Measurements from ENCODE around the gene CCNG2.

CCNG2 gene

DNA sequence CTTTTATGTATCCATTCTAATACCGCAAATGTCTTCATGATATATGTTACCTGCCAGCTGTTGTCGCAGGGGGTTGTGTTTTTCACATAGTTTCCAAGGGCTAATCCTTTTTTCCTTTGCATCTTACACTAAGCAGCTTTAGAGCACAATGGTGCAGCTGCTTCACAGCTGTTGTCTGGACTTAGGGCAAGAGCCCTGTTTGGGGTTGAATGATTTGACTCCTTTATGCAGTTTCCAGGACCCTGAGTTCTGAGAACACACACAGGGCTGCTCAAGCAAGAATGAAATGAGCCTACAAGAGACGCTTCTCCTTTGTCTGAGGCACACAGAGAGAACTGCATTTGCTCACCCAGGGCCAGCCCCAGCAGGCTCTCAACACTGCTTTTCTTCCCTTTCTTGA lies 20.2 kb downstream of the CCNG2 start:
- no peak for DNase-seq (ENCODE audit: low read depth)

DNA sequence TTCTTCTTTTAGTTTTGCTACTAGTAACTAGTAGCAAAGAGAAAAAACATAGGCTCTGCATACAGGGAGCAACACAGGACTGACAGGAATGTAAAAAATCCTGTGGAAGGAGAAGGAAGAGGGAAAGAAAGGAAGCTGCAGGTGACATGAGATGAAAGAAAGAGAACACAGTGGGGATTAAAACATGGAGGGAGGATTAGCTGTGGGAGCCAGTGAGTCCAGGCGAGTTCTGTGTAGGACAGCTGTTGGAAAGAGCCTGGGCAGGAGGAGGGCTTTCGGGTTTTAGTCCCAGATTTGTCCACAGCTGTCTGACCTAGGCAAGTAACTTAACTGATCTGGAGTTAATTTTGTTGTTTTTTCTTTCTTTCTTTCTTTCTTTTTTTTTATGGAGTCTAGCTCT lies 21.6 kb downstream of the CCNG2 start:
- no peak for DNase-seq (ENCODE audit: low read depth)

DNA sequence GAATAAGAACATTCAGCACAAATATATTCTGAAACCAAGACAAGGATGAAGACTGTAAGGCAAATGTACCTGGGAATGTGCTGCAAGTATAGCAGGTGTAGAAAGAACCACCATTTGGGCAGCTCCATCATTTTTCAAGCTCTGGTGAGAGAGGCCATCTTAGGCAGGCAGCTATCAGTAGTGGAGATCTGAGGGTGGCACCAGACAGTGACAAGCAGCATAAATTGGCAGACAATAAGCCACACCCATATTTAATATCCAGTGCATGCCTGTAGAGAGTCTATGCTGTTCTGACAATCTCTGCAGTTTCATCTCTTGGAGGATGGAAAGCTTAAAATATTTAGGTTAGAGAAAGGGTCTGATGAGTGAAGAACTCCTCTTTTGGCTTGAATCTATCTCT lies 22.5 kb downstream of the CCNG2 start:
- no peak for DNase-seq (ENCODE audit: low read depth)

DNA sequence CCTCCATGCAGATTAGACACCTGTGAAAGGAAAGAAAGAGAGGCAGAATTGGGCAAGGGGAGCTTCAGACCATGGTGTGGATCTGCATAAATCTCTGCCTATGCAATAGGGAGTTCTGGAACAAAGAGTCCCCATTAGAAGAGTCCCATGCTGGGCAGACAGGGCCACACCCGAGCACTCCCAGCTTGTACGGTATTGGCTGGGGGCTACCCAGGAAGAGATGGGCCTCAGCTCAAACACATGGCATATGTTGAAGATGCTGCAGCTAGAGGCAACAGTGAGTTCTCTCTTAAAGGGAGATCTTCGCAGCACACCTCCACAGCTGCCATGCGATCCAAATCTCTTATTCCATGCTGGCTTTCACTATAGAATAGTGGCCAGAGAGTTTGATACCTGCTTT lies 24.7 kb downstream of the CCNG2 start:
- DNase-seq (ENCODE audit: low read depth), result no peak

DNA sequence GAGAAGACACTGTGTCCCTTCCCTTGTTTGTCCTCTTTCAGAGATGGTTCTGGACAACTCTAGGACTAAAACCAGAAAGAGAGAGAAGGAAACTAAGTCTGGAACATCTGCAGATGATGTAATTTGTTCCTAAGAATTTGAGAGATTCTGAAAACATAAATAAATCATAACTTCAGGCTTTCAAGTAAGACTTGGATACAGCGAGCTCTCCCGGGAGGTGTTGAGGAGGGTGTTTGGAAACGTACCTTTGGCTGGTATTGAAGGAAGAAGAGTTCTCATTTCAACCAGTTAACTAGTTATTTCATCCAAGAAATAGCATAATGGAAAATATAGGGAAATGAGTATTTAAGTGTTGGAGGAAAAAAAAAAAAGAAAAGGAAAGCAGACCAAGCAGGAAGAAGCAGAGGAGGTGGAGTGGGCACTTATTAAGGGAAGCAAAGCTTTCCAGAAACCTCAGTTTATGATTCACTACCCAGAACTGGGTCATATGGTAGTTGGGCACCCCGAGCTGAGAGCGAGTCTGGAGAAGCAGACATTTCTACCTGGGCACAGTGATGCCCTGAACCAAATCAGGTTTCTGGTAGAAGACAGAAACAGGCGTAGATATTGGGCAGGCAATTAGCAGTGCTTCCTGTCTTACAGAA lies 26.9 kb downstream of the CCNG2 start:
- DNase-seq (ENCODE audit: low read depth), result no peak

DNA sequence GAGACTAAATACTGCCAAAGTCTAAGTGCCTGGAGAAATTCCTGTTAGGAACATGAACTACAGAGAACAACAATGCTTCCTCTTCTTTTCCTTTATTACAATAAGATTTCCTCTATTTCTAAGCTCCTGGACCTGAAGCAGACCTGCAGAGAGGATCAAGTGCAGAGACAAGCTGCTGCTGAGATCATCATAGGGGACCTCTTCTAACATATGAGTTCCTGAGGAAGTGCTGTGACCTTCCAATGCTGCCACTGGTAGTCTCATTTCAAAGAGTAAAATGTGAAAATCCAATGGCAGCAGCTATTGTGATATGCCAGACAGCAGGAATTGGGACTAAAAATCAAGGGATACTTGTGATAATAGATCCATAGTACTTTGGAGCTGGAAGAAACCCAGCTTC lies 28.0 kb downstream of the CCNG2 start:
- no peak for DNase-seq (ENCODE audit: low read depth)

DNA sequence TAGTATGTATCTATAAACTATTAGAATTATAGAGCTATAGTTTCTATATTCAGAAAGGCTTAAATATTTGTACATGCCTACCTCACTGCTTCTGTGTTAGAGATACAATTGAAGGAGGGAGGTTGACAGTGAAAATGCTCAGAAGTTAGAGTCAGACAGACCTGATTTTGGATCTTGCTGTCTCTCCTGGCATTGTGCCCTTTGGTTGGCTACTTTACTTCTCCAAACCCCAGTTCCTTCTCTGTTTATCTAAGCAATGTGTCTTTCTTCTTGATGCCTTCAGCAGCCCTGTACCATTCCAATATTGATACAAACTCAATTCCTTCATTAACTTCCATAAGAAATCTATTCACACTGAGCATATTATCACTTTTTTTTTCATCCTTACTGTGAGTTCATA lies 28.7 kb downstream of the CCNG2 start:
- DNase-seq (ENCODE audit: low read depth), result no peak

DNA sequence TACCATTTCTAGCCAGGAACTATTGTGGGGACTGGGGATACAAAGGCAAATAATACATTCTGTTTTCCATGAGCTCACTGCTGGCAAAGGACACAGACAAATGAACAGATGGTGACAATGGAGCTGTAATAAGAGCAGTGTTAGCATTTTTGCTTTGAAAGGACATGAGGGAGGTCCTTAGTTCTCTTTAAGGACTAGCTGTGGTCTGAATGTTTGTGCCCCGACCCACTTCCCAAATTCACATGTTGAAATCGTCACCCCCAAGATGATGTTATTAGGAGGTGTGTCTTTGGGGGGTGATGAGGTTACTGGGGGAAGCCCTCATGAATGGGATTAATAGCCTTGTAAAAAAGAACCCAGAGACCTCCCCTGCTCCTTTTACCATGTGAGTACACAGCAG lies 30.3 kb downstream of the CCNG2 start:
- no peak for DNase-seq (ENCODE audit: low read depth)

DNA sequence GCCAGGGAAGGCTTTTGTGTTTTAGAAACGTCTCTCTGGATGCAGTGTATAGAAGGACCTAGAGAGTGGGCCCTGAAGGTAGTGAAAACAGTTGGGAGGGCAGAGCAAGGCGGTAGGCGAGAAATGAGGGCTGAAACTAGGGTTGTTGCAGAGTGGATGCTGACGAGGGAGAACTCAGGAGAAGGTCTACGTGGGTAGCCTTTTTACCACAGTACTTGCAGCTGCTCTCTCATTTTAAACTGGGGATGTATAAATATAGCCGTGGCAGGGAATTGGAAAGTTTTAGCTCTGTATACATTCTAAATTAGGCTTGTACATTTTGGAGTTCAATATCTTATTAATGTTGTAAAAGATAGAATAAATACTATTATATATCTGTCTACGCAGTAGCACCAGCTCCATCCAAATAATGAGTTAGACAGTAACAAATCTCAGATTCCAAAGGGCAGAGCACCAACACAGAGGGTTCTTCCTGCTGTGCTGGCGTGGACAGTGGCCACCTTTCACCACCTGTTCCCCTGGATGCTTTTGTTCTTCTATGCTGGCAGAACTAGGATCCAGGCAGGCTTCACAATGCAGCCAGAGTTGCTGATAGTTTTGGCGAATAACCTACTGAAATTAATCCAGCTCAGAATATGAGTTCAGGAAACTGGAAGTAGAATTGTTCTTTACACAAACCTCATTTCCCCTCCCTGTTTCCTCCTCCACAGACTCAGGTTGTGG lies 31.7 kb downstream of the CCNG2 start:
- DNase-seq (ENCODE audit: low read depth), result no peak

DNA sequence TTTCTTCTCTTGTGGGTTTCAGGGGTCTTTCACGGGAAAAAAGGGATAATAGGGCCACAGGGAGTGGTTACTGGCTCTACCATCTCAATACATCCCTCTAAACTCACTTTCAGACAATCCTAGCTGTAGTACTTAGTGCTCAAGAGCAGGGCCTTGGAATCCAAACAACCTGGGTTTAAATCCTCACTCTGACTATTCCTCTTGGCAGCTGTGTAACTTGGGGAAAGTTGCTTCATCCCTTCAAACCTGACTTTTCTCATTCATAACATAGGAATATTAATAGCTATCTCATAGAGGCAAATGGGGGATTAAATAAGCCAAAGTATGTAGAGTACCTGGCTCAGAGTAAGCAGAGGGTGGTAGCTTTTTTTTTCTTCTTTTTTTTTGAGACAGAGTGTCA lies 32.4 kb downstream of the CCNG2 start:
- no peak for DNase-seq (ENCODE audit: low read depth)

DNA sequence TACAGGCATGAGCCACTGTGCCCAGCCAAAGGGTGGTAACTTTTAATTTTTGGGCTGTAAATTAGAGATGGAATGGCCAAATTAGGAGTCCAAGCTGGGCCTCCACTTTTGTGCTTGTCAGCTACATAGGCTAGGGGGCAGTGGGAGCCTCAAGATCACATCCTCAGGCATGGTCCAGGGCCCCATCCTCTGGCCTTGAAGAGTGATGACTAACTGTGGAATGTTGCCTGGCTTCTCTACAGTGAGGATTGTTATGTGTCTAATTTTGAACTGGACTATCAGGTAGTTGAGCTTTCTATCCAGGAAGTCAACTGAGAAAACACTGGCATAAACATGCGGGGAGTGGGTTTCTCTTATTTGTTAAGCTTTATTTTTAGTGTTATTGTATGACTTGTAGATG lies 33.0 kb downstream of the CCNG2 start:
- DNase-seq (ENCODE audit: low read depth), result peak; percentile 23

DNA sequence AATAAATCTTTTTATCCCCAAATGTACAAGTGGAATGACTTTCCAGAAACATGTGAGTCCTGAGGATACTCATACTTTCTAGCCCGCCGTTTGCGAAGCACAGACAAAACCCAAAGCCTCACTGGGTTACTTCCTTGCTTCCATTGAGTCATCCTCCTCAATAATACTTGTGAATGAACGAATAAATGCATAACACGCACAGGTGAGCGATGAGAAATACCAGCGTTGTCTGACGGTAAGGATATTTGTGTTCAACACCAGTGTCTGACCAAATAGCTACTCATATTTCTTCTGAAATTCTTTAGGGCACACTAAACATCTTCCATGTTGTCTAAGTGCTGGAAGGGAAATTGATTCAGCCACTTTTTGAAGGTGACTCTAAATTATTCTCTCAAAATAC lies 36.0 kb downstream of the CCNG2 start:
- no peak for DNase-seq (ENCODE audit: low read depth)

DNA sequence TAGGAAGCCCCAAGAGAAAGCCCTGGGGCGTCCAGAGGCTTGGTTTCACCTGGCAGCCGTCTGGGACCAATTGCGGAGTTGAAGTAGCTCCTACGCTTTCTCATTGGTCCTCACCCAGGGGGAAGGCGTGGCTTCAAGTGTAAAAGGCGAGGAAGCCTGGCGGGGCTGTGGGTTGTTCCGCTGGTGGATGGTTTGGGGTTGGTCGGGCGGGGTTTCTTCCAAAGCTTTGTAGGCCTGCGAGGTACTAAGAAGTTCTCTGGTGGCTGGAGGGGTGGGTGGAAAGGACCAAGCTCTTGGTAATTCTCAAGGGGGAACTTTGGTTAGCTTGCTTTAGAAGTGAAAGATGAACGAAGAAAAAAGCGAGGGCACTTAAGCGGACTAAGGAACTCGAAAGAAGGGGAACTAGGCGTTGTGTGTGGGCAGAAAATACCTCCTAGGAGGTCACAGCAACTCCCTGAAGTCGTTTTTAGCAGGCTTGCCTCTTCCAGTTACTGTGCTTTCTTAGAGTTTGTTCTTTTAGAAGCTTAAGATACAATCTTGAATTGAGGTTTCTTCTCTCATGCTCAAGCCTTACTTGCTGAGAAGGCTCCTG lies 36.6 kb downstream of the CCNG2 start:
- DNase-seq (ENCODE audit: low read depth), result no peak

DNA sequence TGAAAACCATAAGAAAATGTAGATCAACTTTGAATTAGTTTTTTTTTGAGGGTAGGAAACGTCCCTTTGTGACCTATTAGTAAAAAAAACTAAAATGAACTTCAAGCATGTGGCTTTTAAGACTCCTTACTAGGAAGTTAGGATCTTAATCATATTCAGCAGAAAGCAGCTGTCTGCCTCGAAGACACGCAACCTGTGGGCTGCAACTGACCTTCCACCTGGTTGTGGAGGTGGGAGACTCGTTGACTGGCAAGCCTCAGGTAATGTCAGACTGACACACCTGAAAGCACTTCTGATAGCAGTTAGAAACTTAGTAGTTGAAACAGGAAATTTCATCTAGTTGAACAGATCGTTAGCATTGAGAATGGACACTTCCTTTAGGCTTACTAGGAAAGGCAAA lies 37.4 kb downstream of the CCNG2 start:
- no peak for DNase-seq (ENCODE audit: low read depth)

DNA sequence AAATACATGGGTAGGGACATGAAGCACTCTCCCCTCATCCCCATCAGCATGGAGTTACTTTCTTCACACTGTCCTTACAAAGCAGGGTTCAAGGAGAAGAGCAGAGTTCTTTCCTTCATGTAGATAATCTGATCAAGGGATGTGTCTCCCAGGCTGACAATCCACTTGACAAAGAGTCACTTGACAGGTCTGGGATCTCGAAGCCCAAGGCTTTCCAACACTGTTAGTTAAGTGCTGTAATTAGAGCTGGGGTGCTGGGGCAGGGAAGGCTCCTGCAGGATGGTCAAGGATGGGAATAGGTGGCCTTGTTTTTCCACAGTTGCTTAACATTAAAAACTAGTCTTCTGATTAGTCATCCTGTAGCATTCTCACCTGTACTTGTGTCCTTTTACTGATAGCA lies 38.0 kb downstream of the CCNG2 start:
- DNase-seq (ENCODE audit: low read depth), result no peak

DNA sequence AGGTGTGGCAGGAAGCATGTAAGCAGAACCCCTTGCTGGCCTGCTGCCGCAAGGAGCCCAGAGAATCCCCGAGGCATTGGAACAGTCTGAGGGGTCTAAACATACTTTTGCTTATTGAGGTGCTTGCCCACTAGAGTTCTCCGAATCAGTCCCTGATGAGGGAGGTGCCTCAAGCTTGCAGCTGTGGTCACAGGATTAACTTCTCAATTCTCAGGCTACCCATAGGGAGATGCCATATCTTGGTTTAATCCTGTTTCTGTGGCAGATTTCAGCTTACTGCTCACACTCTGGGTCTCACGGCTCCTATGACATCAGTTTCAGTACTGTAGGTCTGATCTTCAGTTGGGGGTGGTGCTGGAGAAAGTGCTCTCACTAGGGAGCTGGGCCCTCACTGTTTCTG lies 39.9 kb downstream of the CCNG2 start:
- DNase-seq (ENCODE audit: low read depth), result no peak

DNA sequence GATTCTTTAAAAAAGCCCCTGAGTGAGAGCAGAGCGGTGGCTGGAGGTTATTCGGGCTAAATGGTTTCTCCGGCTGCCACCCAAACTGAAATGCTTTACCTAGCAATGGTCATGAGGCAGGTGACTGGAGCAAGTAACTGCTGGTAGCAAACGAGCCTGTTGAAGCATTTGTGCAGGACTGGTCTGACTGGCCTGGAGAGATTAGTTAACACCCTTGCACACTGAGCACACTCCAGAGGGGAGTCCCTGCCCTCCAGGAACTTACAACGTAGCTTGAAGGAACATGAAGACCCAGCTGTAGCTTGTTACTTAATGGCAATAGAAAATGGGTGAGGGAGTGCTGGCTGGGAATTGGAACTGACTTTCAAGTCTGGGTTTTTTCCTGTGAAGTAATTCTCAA lies 40.4 kb downstream of the CCNG2 start:
- no peak for DNase-seq (ENCODE audit: low read depth)

DNA sequence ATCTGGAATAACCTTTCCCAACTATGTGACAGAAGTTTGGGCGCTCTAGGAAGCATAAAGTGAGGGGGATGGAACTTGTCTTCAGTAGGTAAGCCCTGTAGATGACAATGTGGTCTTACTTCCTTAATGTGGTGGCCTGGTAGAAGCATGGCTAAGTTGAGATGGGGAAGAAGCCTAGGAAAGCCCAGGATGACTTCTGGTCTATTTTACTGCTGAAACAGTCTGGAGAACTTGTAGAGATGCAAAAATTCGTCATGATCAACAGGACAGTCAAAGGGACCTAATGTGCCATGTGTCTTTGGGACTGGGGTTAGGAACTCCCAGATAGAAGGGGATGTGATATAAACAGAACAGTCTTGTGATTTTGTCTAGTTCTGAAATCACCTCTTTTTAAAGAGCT lies 40.8 kb downstream of the CCNG2 start:
- DNase-seq (ENCODE audit: low read depth), result no peak

DNA sequence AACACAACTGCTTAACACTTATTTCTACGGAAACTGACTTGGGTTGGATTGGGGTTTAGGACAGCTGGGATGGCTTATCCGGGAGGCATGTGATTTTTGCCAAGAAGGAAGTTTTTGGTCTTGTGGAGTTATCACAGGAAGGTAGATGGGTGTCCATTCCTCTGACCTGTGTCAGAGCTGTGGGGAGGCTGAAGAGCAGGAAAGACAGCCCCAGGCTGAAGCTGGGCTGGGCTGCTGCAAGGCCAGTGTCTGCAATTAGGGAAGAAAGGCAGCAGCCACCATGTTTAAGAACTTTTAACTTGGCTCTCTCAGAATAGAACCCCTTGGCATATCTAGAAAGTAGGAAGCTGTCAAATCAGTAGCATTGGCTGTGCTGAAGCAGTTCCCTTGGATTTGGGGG lies 42.3 kb downstream of the CCNG2 start:
- DNase-seq (ENCODE audit: low read depth), result no peak

DNA sequence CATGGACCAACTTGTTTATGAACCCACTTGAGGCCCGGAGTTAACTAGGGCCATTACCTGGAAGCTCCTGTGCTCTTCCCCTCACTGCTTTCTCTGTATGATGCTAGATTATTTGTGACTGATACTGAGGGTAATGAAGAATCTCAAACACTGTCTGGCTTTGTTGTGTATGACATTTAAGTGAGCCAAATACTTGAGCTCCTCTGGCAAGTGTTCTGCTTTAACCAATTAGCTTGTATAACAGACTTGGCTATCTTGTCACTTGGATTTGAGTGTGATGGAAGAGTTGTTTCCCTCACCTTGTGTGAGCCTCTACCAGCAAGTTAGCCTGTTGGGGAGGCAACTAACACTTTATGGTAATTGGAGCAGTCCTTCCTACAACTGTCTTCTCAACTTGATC lies 42.7 kb downstream of the CCNG2 start:
- no peak for DNase-seq (ENCODE audit: low read depth)

DNA sequence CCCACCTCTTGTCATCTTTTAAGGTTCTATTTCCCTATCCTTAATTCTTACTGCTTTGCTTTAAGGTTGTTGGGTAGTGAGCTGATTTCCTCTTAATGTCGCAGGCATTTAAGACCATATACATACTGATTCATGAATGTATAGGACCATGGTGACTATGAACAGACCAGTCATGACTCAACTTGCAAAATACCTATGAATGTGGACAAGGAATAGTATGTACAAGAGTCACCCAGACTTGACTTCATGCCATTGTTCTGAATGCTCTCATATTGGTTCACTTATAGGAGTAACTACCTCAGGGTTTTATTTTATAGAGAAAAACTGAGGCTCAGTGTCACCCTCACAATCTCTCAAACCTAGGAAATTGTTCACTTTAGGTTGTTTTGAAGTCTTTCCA lies 44.3 kb downstream of the CCNG2 start:
- no peak for DNase-seq (ENCODE audit: low read depth)

DNA sequence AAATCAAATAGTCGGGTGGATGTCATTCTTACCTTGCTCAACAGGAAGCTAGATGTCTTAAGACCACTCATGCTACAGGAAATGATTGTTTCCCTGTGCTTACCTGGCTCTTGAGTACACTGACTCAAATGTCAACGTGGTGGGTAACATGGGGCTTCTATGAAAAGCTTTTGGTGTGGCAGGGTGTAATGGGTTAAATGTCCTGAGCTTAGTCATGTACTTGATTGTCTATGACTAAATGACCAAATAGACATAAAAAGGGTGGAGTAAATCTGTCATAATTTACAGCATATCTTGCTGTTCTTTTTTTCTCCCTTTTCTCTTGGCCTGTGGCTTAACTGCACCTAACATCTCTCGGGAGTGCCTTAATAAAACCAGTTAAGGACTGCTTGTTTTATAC lies 44.9 kb downstream of the CCNG2 start:
- DNase-seq (ENCODE audit: low read depth), result no peak

DNA sequence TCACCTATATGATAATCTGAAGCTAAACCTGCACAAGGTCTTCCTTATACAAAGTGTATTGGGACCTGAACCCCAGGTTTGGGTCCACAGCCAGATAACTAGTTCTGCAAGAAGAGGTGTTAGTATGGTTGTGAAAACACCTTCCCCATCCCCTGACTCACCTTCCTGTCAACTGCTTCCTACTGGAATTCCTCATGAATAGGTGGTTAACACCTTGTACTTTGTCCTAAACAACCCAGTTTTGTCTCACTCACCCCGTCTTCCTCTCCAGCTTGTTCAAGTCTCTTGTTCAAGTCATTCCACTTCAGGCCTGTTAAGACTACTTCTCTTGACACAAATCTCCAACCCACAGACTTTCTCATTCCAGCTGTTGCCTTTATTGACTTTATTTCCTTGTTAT lies 45.5 kb downstream of the CCNG2 start:
- DNase-seq (ENCODE audit: low read depth), result no peak
